ENCODE measurements around the gene PYGB. TPM values are rescaled to one million over a fixed set of nuclear protein-coding genes. Genes with fewer than 3 reads are reported as not detected.

Gene PYGB
- total RNA-seq, 1 donor, result 203 TPM

GRCh38 chr20:25278636-25279361 lies 30.9 kb downstream of the PYGB start:
- no peak overlapping the region for H3K4me3 ChIP-seq (ENCODE audit: low read depth, low read length)
- no peak for TF ChIP-seq CTCF (IDR thresholded peaks at IDR 0.05; ENCODE audit: insufficient read depth, low read length)
- DNase-seq (ENCODE audit: low read depth), result no peak

GRCh38 chr20:25279403-25279802 lies 31.5 kb downstream of the PYGB start:
- no peak for TF ChIP-seq CTCF (IDR thresholded peaks at IDR 0.05; ENCODE audit: insufficient read depth, low read length)
- no peak overlapping the region for H3K4me3 ChIP-seq (ENCODE audit: low read depth, low read length)
- no peak for DNase-seq (ENCODE audit: low read depth)

GRCh38 chr20:25280051-25280573 lies 32.2 kb downstream of the PYGB start:
- no peak overlapping the region for H3K4me3 ChIP-seq (ENCODE audit: low read depth, low read length)
- no peak for DNase-seq (ENCODE audit: low read depth)
- TF ChIP-seq CTCF (IDR thresholded peaks at IDR 0.05; ENCODE audit: insufficient read depth, low read length), result no peak

GRCh38 chr20:25280574-25281535 lies 33.0 kb downstream of the PYGB start:
- H3K4me3 ChIP-seq (ENCODE audit: low read depth, low read length), result no peak overlapping the region

GRCh38 chr20:25281541-25281991 lies 33.7 kb downstream of the PYGB start:
- no peak for DNase-seq (ENCODE audit: low read depth)
- TF ChIP-seq CTCF (IDR thresholded peaks at IDR 0.05; ENCODE audit: insufficient read depth, low read length), result no peak
- no peak overlapping the region for H3K4me3 ChIP-seq (ENCODE audit: low read depth, low read length)

More at GRCh38 chr20:25280574-25281535, 33.0 kb downstream of the PYGB start:
- TF ChIP-seq CTCF (IDR thresholded peaks at IDR 0.05; ENCODE audit: insufficient read depth, low read length), result no peak
- no peak for DNase-seq (ENCODE audit: low read depth)

- no peak overlapping the region for H3K4me3 ChIP-seq (ENCODE audit: low read depth, low read length)
- no peak for DNase-seq (ENCODE audit: low read depth)
- no peak for TF ChIP-seq CTCF (IDR thresholded peaks at IDR 0.05; ENCODE audit: insufficient read depth, low read length)
These were observed 34.3 kb downstream of the PYGB start for GRCh38 chr20:25282034-25282781.
